Measurements from ENCODE around the gene RASAL2.
"Not testable (repeated sequence)": the region's sequence is repeated elsewhere in the genome, so short reads cannot be mapped to it uniquely, and the experiment has no call there.

The RASAL2 gene

DNA sequence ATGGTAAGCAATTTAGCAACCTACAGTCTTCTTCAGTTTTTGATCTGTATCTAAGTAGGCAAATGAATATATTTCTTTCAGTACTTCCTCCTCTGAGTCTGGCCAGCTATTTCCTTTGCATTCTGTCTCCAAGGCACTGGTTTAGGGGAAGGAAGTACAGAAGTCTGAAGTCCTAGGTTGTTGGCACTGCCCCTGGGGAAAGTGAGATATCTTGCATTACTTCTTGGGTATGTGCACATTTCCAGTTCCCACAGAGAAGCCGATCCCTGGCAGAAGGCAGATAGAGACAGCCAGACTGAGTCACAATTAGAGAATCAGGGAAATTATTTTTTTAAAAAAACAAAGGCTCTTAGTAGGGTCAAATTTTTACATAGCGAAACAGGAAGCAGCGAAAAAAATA lies 98.8 kb downstream of the RASAL2 start:
- Histone ChIP-seq H3K4me1 (ENCODE audit: control insufficient read depth, insufficient read depth, low read length) (no peaks in the 10 kb centered on the region), H3K4me3 (ENCODE audit: low read length) (no peak overlapping the region), H3K27me3 (ENCODE audit: control insufficient read depth, insufficient read depth, low read length) (no peaks in the 10 kb centered on the region), H3K36me3 (ENCODE audit: control insufficient read depth, insufficient read depth, low read length) (no peaks in the 10 kb centered on the region), H3K9ac (ENCODE audit: low read length) (no peak overlapping the region), H3K27ac (ENCODE audit: low read depth, low read length) (no peak overlapping the region)

- H3K9ac ChIP-seq (ENCODE audit: low read length), result no peak overlapping the region
Measured at GRCh38 chr1:178196631-178197030, 102.7 kb downstream of the RASAL2 start.

GRCh38 chr1:178202095-178202494 lies 108.2 kb downstream of the RASAL2 start:
- not testable (repeated sequence) for H3K36me3 ChIP-seq (ENCODE audit: control insufficient read depth, insufficient read depth, low read length); H3K27me3 ChIP-seq (ENCODE audit: control insufficient read depth, insufficient read depth, low read length); H3K27ac ChIP-seq (ENCODE audit: low read depth, low read length); H3K4me1 ChIP-seq (ENCODE audit: control insufficient read depth, insufficient read depth, low read length); H3K4me3 ChIP-seq (ENCODE audit: low read length); H3K9ac ChIP-seq (ENCODE audit: low read length)

More at GRCh38 chr1:178196631-178197030, 102.7 kb downstream of the RASAL2 start:
- no peaks in the 10 kb centered on the region for H3K4me1 ChIP-seq (ENCODE audit: control insufficient read depth, insufficient read depth, low read length)
- H3K27ac ChIP-seq (ENCODE audit: low read depth, low read length), result no peak overlapping the region
- no peaks in the 10 kb centered on the region for H3K27me3 ChIP-seq (ENCODE audit: control insufficient read depth, insufficient read depth, low read length)
- no peaks in the 10 kb centered on the region for H3K36me3 ChIP-seq (ENCODE audit: control insufficient read depth, insufficient read depth, low read length)
- no peak overlapping the region for H3K4me3 ChIP-seq (ENCODE audit: low read length)

- H3K9ac ChIP-seq (ENCODE audit: low read length); H3K27ac ChIP-seq (ENCODE audit: low read depth, low read length); H3K4me3 ChIP-seq (ENCODE audit: low read length); H3K36me3 ChIP-seq (ENCODE audit: control insufficient read depth, insufficient read depth, low read length); H3K27me3 ChIP-seq (ENCODE audit: control insufficient read depth, insufficient read depth, low read length); H3K4me1 ChIP-seq (ENCODE audit: control insufficient read depth, insufficient read depth, low read length): not testable (repeated sequence)
Measured at GRCh38 chr1:178202546-178202945, 108.6 kb downstream of the RASAL2 start.

DNA sequence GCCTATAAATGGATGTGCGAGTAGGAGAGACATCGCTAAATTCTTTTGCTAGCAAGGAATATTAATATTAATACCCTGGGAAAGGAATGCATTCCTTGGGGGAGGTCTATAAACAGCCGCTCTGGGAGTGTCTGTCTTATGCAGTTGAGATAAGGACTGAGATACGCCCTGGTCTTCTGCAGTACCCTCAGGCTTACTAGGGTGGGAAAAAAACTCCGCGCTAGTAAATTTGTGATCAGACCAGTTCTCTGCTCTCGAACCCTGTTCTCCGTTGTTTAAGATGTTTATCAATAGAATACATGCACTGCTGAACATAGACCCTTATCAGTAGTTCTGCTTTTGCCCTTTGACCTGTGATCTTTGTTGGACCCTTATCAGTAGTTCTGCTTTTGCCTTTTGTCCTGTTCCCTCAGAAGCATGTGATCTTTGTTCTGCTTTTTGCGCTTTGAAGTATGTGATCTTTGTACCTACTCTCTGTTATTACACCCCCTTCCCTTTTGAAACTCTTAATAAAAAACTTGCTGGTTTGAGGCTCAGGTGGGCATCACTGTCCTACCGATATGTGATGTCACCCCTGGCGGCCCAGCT lies 114.5 kb downstream of the RASAL2 start:
- H3K4me3 ChIP-seq (ENCODE audit: low read length); H3K36me3 ChIP-seq (ENCODE audit: control insufficient read depth, insufficient read depth, low read length); H3K27ac ChIP-seq (ENCODE audit: low read depth, low read length); H3K4me1 ChIP-seq (ENCODE audit: control insufficient read depth, insufficient read depth, low read length); H3K9ac ChIP-seq (ENCODE audit: low read length); H3K27me3 ChIP-seq (ENCODE audit: control insufficient read depth, insufficient read depth, low read length): not testable (repeated sequence)

DNA sequence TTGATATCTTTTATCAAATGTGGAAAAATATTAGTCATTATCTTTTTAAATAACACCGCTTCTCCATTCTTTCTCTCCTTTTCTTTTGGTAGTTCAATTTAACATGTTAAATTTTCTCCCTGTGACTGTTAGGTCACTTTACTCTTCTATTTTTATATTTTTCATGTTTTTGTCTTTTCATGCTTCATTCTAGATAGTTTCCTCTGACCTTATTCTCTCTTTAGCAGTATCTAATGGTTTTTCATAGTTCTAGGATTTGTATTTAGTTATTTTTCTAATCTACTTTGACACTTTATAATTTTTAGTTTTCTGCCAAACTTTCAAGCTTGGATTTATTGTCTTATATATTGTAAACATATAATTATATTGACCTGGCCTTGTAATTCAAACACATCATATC lies 116.0 kb downstream of the RASAL2 start:
- Histone ChIP-seq H3K4me3 (ENCODE audit: low read length) (no peak overlapping the region), H3K27ac (ENCODE audit: low read depth, low read length) (no peak overlapping the region)

GRCh38 chr1:178218550-178218949 lies 124.6 kb downstream of the RASAL2 start:
- no peak overlapping the region for H3K9ac ChIP-seq (ENCODE audit: low read length)
- H3K4me3 ChIP-seq (ENCODE audit: low read length), result no peak overlapping the region
- no peaks in the 10 kb centered on the region for H3K4me1 ChIP-seq (ENCODE audit: control insufficient read depth, insufficient read depth, low read length)
- H3K27me3 ChIP-seq (ENCODE audit: control insufficient read depth, insufficient read depth, low read length), result no peaks in the 10 kb centered on the region
- H3K27ac ChIP-seq (ENCODE audit: low read depth, low read length), result no peak overlapping the region
- no peaks in the 10 kb centered on the region for H3K36me3 ChIP-seq (ENCODE audit: control insufficient read depth, insufficient read depth, low read length)

More for the DNA sequence above, 116.0 kb downstream of the RASAL2 start:
- Histone ChIP-seq H3K27me3 (ENCODE audit: control insufficient read depth, insufficient read depth, low read length) (no peaks in the 10 kb centered on the region), H3K9ac (ENCODE audit: low read length) (no peak overlapping the region), H3K36me3 (ENCODE audit: control insufficient read depth, insufficient read depth, low read length) (no peaks in the 10 kb centered on the region), H3K4me1 (ENCODE audit: control insufficient read depth, insufficient read depth, low read length) (no peaks in the 10 kb centered on the region)

- no peak overlapping the region for H3K4me3 ChIP-seq (ENCODE audit: low read length)
- no peak overlapping the region for H3K27ac ChIP-seq (ENCODE audit: low read depth, low read length)
- no peaks in the 10 kb centered on the region for H3K36me3 ChIP-seq (ENCODE audit: control insufficient read depth, insufficient read depth, low read length)
- no peaks in the 10 kb centered on the region for H3K4me1 ChIP-seq (ENCODE audit: control insufficient read depth, insufficient read depth, low read length)
- H3K27me3 ChIP-seq (ENCODE audit: control insufficient read depth, insufficient read depth, low read length), result no peaks in the 10 kb centered on the region
- no peak overlapping the region for H3K9ac ChIP-seq (ENCODE audit: low read length)
Measured at GRCh38 chr1:178220094-178220493, 126.2 kb downstream of the RASAL2 start.

DNA sequence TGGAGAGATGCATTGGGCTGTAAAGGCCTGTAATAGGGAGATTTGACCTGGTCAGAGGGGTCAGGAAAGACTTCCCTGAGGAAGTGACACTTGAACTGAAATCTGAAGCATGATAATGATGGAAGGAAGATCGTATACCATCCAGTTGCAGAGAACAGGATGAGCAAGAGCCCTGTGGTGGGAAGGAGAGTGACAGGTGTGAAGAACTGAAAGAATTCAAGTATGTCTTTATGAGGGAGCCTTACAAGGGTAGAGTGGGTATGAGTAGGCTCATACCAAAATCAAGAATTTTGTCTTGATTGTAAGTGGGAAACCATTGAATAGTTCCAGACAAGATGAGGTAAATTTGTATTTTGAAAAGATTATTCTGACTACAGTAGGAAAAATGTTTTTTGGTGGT lies 129.4 kb downstream of the RASAL2 start:
- H3K4me3 ChIP-seq (ENCODE audit: low read length), result no peak overlapping the region

GRCh38 chr1:178224358-178224757 lies 130.5 kb downstream of the RASAL2 start:
- Histone ChIP-seq H3K27me3 (ENCODE audit: control insufficient read depth, insufficient read depth, low read length) (no peaks in the 10 kb centered on the region), H3K36me3 (ENCODE audit: control insufficient read depth, insufficient read depth, low read length) (no peaks in the 10 kb centered on the region), H3K9ac (ENCODE audit: low read length) (no peak overlapping the region), H3K4me1 (ENCODE audit: control insufficient read depth, insufficient read depth, low read length) (no peaks in the 10 kb centered on the region), H3K4me3 (ENCODE audit: low read length) (no peak overlapping the region), H3K27ac (ENCODE audit: low read depth, low read length) (no peak overlapping the region)

More for the DNA sequence above, 129.4 kb downstream of the RASAL2 start:
- Histone ChIP-seq H3K4me1 (ENCODE audit: control insufficient read depth, insufficient read depth, low read length) (no peaks in the 10 kb centered on the region), H3K27ac (ENCODE audit: low read depth, low read length) (no peak overlapping the region), H3K36me3 (ENCODE audit: control insufficient read depth, insufficient read depth, low read length) (no peaks in the 10 kb centered on the region), H3K9ac (ENCODE audit: low read length) (no peak overlapping the region), H3K27me3 (ENCODE audit: control insufficient read depth, insufficient read depth, low read length) (no peaks in the 10 kb centered on the region)

- H3K27me3 ChIP-seq (ENCODE audit: control insufficient read depth, insufficient read depth, low read length), result no peaks in the 10 kb centered on the region
- no peak overlapping the region for H3K9ac ChIP-seq (ENCODE audit: low read length)
- H3K4me1 ChIP-seq (ENCODE audit: control insufficient read depth, insufficient read depth, low read length), result no peaks in the 10 kb centered on the region
- no peak overlapping the region for H3K4me3 ChIP-seq (ENCODE audit: low read length)
- H3K36me3 ChIP-seq (ENCODE audit: control insufficient read depth, insufficient read depth, low read length), result no peaks in the 10 kb centered on the region
- no peak overlapping the region for H3K27ac ChIP-seq (ENCODE audit: low read depth, low read length)
Measured at GRCh38 chr1:178230881-178231409, 137.0 kb downstream of the RASAL2 start.

- no peak overlapping the region for H3K9ac ChIP-seq (ENCODE audit: low read length)
- H3K27me3 ChIP-seq (ENCODE audit: control insufficient read depth, insufficient read depth, low read length), result no peaks in the 10 kb centered on the region
- H3K27ac ChIP-seq (ENCODE audit: low read depth, low read length), result no peak overlapping the region
- H3K36me3 ChIP-seq (ENCODE audit: control insufficient read depth, insufficient read depth, low read length), result no peaks in the 10 kb centered on the region
- H3K4me1 ChIP-seq (ENCODE audit: control insufficient read depth, insufficient read depth, low read length), result no peaks in the 10 kb centered on the region
- H3K4me3 ChIP-seq (ENCODE audit: low read length), result no peak overlapping the region
Measured at GRCh38 chr1:178232108-178232507, 138.2 kb downstream of the RASAL2 start.

GRCh38 chr1:178232949-178233348 lies 139.0 kb downstream of the RASAL2 start:
- H3K27ac ChIP-seq (ENCODE audit: low read depth, low read length), result no peak overlapping the region
- no peaks in the 10 kb centered on the region for H3K27me3 ChIP-seq (ENCODE audit: control insufficient read depth, insufficient read depth, low read length)
- no peak overlapping the region for H3K4me3 ChIP-seq (ENCODE audit: low read length)
- no peak overlapping the region for H3K9ac ChIP-seq (ENCODE audit: low read length)
- no peaks in the 10 kb centered on the region for H3K4me1 ChIP-seq (ENCODE audit: control insufficient read depth, insufficient read depth, low read length)
- H3K36me3 ChIP-seq (ENCODE audit: control insufficient read depth, insufficient read depth, low read length), result no peaks in the 10 kb centered on the region
